ENCODE measurements around the gene CUX1.

DNA sequence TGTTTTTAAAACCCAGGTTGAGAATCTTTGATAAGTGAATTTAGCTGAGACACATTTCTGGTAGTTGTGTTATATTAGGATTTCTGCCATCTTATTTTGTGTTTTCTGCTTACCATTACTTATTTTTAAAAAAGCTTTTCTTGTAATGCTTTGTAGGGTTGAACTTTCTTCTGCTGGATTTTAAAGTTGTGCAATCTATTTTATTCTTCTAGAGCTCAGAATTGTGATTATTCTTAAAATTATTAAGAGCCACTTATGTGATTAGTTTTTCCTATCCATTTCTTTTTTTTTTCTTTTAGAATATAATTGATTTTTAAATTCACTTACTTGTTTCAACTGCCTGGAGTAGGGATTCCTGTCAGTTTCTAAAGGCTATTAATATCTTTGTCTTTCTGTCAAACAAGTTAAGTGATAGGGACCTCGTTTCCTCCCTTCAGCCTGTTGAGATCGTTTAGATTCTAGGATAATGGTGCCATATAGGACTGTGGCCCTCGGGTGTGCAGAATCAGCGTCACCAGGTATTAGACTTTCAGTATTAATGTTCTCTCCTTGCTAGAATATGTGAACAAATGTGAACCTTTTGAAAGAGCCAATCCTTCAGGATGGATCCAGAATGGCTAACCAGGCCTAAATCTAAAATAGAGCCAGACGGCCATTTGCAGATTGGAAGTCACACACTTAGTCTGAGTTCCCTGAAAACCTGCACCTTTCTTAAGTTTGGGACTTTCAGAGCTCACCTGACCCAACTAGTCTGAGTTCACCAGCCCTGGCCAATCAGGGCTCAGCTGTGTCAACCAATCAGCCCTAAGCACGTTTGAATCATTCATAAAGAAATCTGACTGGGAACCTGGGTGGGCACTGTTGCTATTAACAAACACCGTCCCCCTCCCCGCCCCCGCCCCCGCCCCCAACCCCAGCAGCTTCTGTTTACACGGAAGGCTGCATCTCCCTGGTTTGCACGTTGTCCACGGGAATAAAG is 26.2 kb downstream of the CUX1 start:
- TF ChIP-seq, protein P1, sequence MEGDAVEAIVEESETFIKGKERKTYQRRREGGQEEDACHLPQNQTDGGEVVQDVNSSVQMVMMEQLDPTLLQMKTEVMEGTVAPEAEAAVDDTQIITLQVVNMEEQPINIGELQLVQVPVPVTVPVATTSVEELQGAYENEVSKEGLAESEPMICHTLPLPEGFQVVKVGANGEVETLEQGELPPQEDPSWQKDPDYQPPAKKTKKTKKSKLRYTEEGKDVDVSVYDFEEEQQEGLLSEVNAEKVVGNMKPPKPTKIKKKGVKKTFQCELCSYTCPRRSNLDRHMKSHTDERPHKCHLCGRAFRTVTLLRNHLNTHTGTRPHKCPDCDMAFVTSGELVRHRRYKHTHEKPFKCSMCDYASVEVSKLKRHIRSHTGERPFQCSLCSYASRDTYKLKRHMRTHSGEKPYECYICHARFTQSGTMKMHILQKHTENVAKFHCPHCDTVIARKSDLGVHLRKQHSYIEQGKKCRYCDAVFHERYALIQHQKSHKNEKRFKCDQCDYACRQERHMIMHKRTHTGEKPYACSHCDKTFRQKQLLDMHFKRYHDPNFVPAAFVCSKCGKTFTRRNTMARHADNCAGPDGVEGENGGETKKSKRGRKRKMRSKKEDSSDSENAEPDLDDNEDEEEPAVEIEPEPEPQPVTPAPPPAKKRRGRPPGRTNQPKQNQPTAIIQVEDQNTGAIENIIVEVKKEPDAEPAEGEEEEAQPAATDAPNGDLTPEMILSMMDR (IDR thresholded peaks at IDR 0.05), result no peak
- TF ChIP-seq JUN (CRISPR knock-in tag; IDR thresholded peaks at IDR 0.05) (no peak), STAT6 (CRISPR knock-in tag; conservative IDR thresholded peaks at IDR 0.05; ENCODE audit: low read depth) (no peak), ZNF138 (CRISPR knock-in tag; conservative IDR thresholded peaks at IDR 0.05) (no peak)
- TF ChIP-seq, protein P2, sequence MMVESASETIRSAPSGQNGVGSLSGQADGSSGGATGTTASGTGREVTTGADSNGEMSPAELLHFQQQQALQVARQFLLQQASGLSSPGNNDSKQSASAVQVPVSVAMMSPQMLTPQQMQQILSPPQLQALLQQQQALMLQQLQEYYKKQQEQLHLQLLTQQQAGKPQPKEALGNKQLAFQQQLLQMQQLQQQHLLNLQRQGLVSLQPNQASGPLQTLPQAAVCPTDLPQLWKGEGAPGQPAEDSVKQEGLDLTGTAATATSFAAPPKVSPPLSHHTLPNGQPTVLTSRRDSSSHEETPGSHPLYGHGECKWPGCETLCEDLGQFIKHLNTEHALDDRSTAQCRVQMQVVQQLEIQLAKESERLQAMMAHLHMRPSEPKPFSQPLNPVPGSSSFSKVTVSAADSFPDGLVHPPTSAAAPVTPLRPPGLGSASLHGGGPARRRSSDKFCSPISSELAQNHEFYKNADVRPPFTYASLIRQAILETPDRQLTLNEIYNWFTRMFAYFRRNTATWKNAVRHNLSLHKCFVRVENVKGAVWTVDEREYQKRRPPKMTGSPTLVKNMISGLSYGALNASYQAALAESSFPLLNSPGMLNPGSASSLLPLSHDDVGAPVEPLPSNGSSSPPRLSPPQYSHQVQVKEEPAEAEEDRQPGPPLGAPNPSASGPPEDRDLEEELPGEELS (CRISPR knock-in tag; IDR thresholded peaks at IDR 0.05), result no peak
